HG03196 (cell line): ENCODE results near the gene PTGIS.
"Not testable (repeated sequence)": the region's sequence is repeated elsewhere in the genome, so short reads cannot be mapped to it uniquely, and the experiment has no call there.

Experiments used
- ATAC-seq: cut with Tn5 transposase; IDR thresholded peaks from one replicate; pipeline ENCODE4 v1.9.1; 2021; ENCODE audit not compliant: unreplicated experiment

The PTGIS gene

DNA sequence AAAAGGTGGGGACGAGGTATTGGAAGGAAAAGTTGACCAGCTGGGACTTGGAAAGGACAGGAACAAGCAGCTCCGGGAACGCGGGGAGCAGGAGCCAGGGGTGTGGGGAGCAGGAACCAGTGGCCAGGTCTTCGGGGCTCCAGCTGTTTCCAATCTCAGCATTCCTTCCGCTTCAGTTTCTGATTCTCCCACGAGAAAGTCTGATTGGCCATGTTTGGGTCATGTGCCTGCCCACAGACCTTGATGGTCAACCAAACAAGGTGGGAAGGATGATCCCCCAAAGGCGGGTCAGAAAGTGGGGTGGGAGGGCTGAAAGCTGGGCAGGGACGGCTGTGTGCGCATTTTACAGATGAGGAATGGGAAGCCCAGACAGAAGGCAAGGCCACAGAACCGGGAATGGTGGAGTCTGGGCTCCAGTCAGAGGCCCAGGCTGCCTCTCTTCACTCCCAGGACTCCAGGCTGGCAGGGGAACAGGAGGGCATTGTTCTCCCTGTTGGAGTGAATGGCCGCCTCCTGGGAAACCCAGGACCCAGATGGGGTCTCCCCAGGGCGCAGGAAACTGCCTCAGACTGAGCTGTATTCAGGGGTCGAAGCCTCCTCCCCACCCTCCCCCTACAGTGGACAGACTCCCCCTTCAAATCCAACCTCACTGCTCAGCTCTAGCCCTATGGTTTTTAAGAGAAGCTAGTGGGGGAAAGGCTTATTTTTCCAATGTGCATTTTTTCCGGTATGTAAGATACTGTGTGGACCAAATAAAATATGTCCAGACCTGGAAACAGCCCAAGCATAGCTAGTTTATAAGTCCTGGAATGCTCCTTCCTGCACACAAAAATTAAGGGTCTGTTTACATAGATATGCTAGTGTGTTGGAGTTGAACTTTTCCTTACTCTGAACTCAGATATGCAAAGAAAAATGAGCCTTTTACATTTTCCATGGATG lies 12.2 kb upstream of the PTGIS start:
- ATAC-seq: no peak

DNA sequence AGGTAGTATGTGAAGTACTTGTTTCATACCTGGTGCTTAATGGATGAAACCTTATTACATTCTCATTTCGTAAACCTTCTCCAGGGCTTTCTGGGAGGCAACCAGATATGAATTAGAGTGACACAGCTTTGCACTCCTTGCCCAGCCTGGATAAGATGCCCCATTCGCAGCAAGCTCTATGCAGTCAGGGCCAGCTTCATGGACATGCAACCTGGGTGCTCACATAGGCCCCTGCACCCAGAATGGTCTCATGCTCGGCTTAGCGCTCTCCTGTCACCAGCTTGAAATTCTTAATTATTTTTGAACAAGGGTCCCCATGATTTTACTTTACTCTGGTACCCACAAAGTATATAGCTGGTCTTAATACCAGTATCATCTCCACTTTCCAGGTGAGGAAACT lies 11.3 kb upstream of the PTGIS start:
- no peak for ATAC-seq

DNA sequence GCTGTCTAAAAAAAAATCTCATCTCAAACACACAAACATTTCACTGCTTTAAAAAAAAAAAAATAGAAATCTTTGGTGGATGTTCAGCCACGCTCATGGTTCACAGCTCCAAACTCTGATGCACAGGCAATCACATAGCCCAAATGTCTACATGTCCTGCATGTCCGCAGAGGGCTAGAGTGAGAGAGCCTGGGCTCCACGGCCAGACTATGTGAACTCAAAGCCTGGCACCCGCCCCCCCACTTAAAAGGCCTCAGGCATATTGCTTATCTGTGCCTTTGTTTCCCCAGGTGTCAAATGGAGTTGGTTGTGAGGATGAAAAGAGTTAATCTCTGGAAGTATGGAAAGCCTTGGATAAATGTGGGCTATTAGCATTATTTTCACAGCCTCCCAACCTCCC lies 10.5 kb upstream of the PTGIS start:
- no peak for ATAC-seq

DNA sequence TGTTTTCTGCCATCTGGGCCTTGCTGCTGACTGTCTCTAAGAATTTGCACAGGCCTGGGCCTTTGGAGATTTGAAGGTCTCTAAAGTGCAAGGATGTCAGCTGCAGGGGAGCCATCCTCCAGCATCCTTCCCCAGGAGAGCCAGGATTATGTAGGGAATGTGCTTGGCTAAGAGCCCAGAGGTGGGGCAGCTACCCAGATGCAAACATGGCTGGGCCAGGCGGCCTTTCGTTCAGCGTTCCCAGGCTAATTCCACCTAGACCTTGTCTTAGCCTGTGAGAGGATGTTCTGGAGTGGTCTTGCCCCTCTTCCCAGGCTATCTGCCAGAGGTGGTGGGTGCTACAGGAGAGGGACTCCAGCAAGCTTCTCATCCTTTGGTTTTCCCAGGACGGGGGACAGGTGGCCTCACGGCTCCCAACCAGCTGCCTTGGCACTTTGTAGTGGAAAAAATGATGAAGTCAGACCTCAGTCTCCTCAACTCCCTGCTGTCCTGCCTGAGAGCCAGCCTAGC lies 7.7 kb upstream of the PTGIS start:
- no peak for ATAC-seq

DNA sequence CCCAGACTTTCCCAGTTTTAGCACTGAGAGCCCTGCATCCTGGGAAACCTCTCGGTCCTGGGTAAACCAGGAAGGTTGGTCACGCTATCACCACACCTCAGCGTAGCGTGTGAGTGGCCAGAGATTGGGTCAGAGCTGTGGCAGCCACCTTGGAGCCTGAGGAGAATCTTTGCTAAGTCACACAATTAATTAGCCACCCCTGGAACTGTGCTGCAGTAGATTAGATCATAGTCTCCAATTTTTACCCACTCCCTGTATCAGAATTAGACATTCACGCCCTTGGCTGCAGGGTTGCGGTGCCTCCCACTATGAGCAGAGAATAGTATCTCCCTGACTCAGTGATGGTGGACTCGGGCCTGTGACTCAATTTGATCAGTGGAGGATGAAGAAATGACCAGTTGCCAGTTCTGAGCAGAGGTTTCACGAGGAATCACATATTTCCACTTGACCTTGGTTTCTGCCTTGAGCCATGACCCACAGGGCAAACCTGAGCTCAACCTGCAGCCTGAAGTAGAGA lies 6.0 kb upstream of the PTGIS start:
- ATAC-seq: no peak

DNA sequence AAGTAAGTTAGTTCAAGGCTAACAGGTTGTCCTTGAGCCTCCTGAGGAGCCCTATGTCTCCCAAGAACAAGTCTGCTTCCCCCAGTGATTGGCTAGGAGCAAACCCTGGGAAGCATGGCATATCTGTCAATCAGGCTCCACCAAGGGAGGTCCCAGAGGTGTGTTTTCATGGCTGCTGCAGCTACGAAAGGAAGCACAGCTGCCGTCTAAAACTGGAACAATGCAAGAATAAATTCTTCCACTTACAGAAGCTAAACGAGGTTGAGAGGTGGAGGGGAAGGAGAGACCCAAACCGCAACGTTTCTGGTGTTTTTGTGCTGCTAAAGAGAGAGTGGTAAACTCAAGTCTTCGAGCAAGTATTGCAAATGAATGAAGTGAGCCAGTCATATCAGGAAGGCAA lies 4.9 kb upstream of the PTGIS start:
- ATAC-seq: no peak

DNA sequence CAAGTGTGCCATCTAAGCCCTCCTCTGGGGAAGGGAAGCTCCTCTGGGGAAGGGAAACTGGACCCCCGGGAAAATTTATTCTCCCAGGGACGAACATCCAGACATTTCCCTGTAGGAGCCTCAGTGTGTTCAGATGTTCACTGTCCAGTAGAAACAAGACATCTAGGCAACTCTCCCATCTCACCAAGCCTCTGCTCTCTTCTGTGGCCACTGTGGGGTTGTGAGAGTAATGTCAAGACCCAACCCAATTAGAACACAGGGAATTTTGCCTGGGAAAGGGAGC lies 3.6 kb upstream of the PTGIS start:
- no peak for ATAC-seq

DNA sequence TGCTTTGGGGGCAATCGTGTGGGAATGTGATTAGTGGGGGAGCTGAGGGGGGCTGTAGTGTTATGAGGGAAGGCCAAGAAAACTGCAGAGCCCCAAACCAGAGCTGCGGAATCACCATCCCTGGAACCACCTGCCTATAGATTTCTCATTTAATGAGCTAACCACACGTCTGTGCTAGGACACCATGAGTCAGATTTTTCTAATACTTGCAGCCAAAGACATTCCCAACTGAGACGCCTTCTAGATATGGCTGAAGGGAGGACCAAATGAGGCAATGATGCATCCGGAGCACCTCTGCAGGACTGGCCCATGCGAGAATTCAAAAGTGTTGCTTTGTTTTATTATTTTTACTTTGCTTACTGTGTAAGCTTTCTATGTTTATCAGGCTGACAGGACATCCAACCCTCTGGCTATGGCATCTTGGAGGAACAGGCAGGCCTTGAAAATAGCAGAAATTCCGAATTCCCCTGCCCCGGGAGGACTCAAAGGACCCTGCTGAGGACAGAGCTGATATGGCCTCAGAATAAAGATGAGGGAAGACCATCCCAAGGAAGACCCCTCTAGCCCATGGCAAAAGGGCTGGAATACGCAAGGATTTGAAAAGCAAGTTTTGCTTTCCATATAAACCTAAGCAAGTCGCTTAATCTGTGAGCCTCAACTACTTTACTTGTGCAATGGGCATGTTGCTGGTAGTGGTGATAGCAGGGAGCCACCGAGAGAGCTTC lies 3.1 kb upstream of the PTGIS start:
- no peak for ATAC-seq

DNA sequence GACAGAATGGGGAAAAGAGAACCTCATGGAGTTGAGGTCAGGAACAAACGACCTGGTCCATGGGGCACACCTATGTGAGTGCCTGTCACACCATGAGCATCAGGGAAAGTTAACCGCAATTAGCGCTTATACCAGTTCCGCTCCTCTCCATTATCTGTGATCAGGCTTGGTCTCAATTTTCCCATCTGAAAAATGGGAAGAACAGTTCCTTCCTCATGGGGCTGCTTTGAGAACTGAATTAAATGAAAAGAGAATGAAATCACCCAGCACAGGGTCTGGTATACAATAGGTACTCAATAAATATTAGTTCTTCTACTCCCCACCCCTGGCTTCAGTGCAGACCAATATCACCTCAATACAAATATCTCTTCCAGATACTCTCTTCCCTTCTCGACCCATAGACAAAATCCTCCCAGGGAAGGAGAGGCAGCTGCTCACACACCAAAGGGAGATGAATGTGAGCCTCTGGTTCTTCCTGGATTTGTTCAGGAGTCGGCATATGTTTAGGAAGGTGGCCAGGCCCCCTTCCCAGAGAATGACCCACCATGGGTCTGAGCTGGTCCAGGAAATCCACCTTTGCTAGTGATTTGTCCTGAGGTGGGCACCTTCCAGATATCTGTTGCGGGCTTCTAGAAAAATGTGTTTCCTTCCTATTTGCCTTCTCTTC lies 2.4 kb upstream of the PTGIS start:
- ATAC-seq: no peak

DNA sequence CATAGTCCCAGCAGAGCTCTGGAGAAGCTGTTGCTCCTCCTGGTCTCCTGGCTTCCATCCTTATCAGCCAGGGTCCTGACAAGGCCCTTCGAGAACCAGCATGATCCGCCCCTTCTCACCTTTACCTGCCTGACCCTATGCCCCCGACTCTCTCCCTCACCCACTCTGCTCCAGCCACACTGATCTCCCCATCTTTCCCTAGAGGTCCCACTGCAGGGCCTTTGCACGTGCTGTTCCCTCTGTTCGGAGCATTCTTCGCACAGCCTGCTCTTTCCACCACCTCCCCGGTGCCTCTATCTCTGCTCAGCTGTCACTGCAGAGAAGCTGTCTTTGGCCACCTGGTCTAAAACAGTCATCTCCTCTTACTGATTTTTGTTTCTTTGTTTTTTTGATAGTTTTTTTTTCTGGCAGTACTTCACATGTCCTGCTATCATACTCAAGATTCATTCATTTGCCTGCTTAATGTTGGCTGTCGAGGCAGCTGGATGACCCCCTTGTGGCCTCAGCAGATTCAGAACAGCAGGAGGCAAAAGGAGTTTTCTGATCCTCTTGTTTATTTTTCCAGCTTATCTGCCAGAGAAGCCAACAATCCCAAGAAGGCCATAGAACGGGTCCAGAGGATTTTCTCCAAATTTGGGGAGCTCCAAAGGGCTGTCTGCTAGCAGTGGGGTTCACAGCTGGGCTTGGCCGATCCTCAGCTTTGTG lies 1.6 kb upstream of the PTGIS start:
- ATAC-seq: no peak

DNA sequence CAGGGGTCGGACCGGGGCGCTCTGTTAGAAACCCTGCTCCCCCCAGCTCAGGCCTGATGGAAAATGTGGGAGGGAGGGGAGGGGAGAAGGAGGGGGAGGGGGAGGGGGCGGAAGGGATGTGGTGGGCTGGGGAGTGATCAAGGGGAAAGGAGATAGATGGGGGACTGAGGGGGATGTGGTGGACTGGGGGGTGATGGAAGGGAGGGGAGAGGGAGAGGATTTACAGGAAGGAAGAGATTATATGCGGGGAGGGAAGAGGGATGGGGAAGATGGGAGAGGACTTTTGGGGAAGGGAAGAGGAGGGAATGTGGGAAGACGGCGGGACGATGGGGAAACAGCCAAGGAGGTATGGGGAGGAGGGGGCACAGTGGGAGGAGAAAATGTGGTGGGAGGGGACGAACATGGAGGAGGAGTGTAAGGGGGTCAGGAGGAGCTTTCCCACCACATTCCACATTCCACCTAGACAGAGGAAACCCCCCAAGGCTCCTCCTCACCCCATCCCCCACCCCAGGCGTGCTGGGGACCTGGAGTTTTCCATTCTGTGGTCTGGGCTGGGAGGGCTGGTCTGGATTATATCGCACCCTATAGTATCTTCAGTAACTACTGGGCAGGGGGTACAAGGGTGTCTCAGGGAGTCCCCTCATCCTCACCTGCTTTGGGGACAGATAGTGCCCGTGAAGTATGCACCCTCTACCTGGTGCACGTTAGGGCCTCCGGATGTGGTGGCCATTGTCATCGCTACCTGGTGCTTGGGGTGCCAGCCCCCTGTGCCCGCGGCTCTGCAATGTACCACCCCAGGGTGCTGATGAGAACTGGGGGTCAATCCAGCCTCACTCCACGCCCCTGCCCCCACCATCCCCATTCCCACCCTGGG lies 578 bp upstream of the PTGIS start:
- ATAC-seq: no peak

DNA sequence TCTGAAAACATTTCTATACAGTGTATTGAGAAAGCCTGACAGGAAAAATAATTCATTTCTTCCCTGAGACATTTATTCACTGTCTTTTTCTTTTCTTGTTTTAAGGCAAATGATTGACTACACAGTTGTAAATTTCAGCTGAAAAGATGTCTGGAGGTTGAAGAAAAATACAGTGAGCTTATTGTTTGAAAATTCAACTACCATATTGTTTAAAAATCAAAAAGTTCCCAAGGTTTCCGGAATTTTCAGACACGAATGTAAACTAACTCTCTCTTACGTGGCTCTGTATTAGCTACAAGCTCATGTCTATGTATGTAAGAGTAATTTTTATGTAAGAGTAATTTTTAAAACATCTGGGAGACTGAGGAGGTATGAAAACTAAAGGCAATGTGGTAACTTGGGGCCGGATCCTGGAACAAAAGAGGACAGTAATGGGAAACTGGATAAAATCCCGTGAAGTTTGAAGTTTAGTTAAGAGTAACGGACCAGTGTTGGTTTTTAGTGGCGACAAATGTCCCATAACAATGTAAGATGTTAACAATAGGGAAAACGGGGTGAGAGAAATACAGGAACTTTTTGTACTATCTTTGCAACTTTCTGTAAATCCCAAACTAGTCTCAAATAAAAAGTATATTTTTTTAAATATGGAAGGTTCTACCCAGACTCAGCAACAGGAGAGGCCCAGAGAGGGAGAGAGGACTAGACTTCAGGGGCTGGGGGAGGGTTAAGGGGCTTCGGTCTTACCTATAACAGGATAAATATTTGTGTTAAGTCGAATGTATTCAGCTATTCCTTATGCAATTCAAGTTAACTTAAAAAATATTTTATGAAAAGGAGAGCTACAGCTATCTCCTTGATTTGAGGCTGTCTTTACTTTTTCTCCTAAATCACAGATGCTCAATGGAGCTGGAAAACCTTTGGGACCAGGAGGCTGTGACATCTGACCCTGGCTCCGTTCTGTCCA lies 1.3 kb downstream of the PTGIS start:
- ATAC-seq: no peak

DNA sequence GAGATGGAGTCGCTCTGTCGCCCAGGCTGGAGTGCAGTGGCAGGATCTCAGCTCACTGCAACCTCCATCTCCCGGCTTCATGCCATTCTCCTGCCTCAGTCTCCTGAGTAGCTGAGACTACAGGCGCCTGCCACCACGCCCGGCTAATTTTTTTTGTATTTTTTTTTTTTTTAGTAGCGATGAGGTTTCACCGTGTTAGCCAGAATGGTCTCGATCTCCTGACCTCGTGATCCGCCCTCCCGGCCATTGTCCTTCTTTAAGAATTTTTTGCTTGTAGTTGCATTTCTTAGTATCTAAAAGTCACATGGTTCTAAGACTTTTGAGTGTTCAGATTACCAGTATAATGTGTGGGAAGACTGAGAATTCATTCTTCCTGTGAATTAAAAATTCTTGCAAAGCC lies 2.9 kb downstream of the PTGIS start:
- not testable (repeated sequence) for ATAC-seq

DNA sequence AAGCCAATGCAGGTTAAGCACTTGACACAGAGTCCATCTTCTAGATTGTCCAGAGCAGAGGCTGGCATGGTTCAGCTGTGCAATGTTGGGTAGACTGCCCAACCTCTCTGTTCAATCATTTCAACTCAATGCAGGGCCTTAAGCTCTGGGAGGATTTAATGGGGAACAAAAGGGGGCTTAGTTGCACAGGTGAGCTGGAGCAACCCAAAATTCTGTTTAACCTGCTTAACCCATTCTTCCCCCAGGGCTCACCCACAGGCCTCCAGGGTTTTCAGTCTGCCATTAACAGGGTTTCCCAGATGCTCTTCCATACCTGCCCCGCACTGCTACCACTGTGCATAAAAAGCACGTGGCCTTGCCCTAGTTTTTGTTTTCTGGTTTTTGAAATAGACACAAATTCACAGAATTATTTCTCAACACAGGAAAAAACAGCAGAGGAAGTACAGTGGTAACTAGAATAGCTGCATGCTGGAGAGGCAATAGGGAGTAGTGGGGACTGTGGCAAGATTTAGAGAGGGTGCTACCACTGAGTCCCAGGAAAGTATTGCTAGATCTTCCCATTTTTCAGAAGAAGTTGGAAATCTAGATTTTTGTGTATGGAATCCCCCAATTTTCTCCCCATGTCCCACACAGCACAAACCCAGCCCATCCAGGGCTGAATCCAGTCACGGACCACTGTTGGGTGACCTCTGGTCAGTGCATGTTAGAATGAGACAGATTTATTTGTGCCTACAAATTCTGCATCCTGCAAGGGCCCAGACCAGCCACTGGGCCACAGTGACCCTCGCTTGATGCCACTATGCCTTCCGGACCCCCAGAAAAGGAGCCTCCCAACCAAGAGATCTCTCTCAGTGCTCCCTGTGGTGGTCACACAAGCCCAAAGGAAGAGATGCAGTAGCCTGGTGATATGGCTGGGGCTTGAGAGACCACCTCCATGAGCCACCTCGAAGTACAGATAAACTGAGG lies 4.6 kb downstream of the PTGIS start:
- ATAC-seq: no peak

DNA sequence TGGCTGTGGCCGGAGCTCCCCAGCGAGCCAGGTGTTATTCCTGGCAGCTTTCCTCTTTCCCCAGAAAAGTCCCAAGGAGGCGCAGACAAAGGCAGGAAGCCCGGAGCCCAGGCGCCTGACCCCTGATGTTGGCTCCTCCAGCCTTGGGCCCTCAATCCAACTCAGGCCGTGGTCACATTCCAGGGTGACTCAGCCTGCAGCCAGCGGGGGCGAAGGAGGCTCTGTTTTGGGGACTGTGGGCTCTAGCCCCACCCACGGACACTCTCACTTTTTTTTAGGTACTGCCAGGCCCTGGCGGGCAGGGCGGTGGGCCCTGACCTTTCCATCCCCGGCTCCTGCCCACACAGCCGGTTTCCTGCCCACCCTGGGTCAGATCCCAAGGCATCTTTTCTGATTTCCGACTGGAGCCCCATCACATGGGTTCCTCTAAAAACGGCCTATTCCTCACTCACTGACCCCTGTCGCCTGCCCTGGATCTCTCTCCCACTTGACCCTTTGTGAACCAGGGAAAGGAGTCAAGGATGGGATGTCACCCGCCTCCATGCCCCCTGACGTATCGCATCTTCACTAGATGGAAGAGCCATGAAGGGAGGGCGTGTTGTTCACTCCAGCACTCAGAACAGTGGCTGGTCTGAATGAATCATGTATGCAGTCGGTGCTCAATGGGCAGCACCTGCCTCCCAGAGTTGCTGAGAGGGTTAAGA lies 5.5 kb downstream of the PTGIS start:
- no peak for ATAC-seq

DNA sequence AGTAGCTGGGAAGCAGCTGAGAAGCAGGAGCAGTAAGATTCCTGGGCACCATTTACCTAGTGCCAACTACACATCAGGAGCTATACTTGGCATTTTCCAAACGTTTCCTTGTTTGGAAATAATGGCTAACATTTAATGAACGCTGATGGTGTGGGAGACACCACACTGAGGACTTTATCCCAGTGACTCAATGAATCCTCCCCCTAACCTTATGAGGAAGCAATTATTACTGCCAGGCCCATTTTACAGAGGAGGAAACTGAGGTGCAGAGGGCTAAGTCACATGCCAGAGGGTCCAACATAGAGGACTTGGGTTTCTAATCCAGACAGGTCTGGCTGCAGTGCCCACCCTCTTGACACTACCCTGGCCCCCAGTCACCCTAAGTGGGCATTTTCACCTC lies 6.1 kb downstream of the PTGIS start:
- no peak for ATAC-seq

DNA sequence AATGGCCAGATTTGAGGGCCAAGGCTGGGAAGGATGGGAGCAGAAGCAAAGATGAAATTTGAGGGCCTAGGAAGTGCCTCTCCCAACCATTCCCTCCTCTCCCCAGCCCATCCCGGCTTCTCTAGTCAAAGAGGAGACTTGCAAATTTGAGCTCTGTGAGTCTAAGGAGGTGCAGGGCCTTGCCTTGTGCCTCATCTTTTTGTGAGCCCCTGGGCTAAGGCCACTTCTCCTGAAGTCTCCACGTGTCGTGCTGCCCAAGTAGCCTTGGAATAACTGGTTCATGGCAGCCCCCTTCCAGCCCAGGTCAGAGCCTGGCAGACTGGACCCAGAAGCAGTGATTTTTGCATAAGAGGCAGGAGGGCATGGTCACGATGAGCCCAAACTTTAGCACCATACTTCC lies 6.7 kb downstream of the PTGIS start:
- ATAC-seq: no peak
